ENCODE results near the gene KCND2. TPM values are rescaled to one million over a fixed set of nuclear protein-coding genes. Genes with fewer than 3 reads are reported as not detected.

KCND2 gene
- total RNA-seq, 4 donors from 2014 or later = 0.83 to 1.9 (median 1.2) TPM

DNA sequence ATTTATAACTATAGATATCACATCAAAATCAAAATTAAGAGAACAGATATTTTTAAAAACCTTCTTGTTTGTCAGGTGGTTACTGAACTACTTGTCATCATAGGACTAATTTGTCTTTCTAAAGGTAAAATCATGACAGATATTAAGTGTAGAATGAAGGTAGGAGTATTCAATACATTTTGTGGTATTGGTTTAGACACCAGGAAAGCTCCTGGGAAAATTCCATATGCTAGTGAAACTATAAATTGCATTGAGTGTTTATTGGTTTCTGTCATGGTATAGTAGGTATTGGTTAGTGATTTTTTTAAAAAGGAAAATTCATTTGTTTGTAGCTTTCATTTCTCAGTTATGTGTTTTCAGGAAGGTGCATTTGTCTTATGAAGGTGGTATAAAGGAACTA is 132.7 kb downstream of the KCND2 start:
- no peak overlapping the region for H3K27ac ChIP-seq (replicated peaks in 1 of 4)
- H3K4me3 ChIP-seq = no peak overlapping the region
- peaks cover 0 to 16% (median 0%) of the 10 kb centered on the region in 4 donors for H3K4me1 ChIP-seq
- no peaks in the 10 kb centered on the region for H3K9me3 ChIP-seq
- no peak for DNase-seq (ENCODE audit: extremely low spot score)
- H3K36me3 ChIP-seq = no peaks in the 10 kb centered on the region
- intact Hi-C loops (cut with DNase I) = no loop called here
- no peaks in the 10 kb centered on the region for H3K27me3 ChIP-seq
- TF ChIP-seq, protein P1, sequence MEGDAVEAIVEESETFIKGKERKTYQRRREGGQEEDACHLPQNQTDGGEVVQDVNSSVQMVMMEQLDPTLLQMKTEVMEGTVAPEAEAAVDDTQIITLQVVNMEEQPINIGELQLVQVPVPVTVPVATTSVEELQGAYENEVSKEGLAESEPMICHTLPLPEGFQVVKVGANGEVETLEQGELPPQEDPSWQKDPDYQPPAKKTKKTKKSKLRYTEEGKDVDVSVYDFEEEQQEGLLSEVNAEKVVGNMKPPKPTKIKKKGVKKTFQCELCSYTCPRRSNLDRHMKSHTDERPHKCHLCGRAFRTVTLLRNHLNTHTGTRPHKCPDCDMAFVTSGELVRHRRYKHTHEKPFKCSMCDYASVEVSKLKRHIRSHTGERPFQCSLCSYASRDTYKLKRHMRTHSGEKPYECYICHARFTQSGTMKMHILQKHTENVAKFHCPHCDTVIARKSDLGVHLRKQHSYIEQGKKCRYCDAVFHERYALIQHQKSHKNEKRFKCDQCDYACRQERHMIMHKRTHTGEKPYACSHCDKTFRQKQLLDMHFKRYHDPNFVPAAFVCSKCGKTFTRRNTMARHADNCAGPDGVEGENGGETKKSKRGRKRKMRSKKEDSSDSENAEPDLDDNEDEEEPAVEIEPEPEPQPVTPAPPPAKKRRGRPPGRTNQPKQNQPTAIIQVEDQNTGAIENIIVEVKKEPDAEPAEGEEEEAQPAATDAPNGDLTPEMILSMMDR (IDR thresholded peaks at IDR 0.05) = no peak

DNA sequence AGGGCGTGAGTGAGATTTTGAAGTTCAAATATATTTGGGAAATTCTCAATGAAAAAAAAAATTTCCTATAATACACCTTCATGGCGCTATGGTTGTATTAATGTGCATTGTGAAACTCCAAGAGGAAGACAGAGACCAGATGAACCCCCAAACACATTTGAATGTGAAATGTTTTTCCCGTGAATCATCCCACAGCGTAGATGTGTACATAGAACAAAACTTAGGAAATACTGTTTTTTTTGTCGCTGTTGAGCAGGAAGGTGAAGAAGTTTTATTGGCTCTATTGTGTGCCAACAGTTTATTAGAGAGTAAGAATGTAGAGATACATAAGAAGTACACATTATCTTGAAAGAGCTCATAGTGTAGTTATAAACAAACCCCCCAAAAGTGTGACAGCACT is 134.0 kb downstream of the KCND2 start:
- intact Hi-C loops (cut with DNase I) = no loop called here
- Histone ChIP-seq H3K4me1 (peaks cover 0 to 12% (median 0%) of the 10 kb centered on the region in 4 donors), H3K27me3 (no peaks in the 10 kb centered on the region), H3K36me3 (no peaks in the 10 kb centered on the region), H3K9me3 (no peaks in the 10 kb centered on the region), H3K4me3 (no peak overlapping the region), H3K27ac (replicated peaks in 1 of 4) (no peak overlapping the region)
- no peak for DNase-seq (ENCODE audit: extremely low spot score)
- 92% methylated on average over 5 of the region's 5 CpGs for WGBS
- TF ChIP-seq POLR2A (IDR thresholded peaks at IDR 0.05; ENCODE audit: low read depth) (no peak), EP300 (IDR thresholded peaks at IDR 0.05) (no peak), POLR2AphosphoS5 (IDR thresholded peaks at IDR 0.05) (no peak)
- TF ChIP-seq, protein P1 (IDR thresholded peaks at IDR 0.05) = no peak

DNA sequence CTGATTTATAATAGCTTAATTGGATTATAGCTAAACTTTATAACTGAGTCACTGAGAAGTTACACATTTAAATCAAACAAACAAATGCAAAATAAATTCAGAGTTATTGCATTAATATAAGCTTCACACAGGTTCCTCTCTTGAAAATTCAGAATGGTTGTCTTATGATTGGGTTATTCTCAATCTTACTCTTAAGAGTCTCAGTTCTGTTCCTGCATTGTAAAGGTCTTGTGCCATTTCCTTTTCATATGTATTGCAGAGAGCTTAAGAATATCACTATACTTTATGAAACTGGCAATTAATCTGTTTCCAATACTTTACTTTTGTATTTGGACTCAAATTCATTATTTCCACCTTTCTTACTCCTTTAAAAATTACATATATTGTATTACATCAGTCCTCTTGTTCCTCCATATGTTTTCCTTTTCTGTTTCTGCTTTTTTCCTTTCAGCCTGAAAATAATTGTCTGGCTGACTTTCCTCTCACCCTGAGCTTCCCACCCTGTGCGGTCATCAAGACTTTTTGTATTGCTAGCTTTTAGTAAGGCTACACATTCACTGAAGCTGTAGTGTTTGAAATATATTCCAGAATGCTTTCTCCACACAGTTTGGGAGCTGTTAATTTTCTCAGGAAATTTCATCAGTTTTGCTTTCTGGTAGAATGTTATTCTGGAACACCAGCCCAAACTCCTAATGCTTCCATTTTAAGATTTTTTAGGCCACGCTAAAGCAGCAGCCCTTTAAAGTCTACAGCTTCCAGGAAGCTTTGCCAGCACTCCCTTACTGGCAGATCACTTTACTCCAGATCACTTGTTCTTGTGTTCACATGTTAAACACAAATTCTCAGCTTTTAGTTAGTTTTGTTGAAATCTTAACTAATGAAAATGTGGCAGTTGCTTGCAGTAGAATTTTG is 139.4 kb downstream of the KCND2 start:
- Histone ChIP-seq H3K4me1 (no peaks in the 10 kb centered on the region), H3K27me3 (no peaks in the 10 kb centered on the region), H3K9me3 (no peaks in the 10 kb centered on the region), H3K4me3 (no peak overlapping the region), H3K27ac (replicated peaks in 1 of 4) (no peak overlapping the region), H3K36me3 (no peaks in the 10 kb centered on the region)
- DNase-seq (ENCODE audit: extremely low spot score) = no peak
- TF ChIP-seq, protein P1 (IDR thresholded peaks at IDR 0.05) = no peak
- TF ChIP-seq POLR2A (IDR thresholded peaks at IDR 0.05; ENCODE audit: low read depth) (no peak), POLR2AphosphoS5 (IDR thresholded peaks at IDR 0.05) (no peak), EP300 (IDR thresholded peaks at IDR 0.05) (no peak)
- intact Hi-C loops (cut with DNase I) = no loop called here
- WGBS = 64% methylated on average over 2 of the region's 2 CpGs

DNA sequence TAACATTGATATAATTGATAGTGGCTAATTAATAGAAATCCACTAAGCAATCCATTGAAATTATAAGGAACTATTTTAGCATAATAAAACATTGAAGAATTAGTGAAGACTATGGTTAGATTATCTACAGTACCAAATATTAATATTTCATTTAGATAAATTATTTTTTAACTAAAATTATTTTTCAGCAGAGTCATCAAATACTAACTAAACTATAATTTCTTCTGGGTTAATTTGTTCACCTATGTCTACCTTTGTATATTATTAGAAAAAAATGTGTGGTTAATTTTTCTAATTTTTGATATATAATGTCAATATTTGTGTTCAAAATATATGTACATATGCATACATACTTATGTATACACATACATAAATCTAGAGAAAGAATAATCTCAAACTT is 140.2 kb downstream of the KCND2 start:
- no peak overlapping the region for H3K27ac ChIP-seq (replicated peaks in 1 of 4)
- H3K4me3 ChIP-seq = no peak overlapping the region
- no peaks in the 10 kb centered on the region for H3K27me3 ChIP-seq
- intact Hi-C loops (cut with DNase I) = no loop called here
- H3K4me1 ChIP-seq = no peaks in the 10 kb centered on the region
- no peaks in the 10 kb centered on the region for H3K9me3 ChIP-seq
- no peaks in the 10 kb centered on the region for H3K36me3 ChIP-seq
- no peak for DNase-seq (ENCODE audit: extremely low spot score)
- no peak for TF ChIP-seq EP300 (IDR thresholded peaks at IDR 0.05)
- TF ChIP-seq POLR2AphosphoS5 (IDR thresholded peaks at IDR 0.05) = no peak
- no peak for TF ChIP-seq POLR2A (IDR thresholded peaks at IDR 0.05; ENCODE audit: low read depth)
- TF ChIP-seq, protein P1 (IDR thresholded peaks at IDR 0.05) = no peak

Data from esophagus muscularis mucosa (tissue), 4 donors.